H1 (cell line): ENCODE measurements around the gene SLC35F3. TPM values are rescaled to one million over a fixed set of nuclear protein-coding genes. Genes with fewer than 3 reads are reported as not detected.

Experiments used
- CTCF ChIA-PET: fragments of 300-600 bp; sonication (Branson Sonifier 250); formaldehyde crosslinking; loops from one replicate; lab custom pipeline; 2021; ENCODE audit not compliant: partially characterized antibody; lab: Charles Lee
- POLR2A ChIA-PET: fragments of 300-600 bp; sonication (Branson Sonifier 250); formaldehyde crosslinking; loops from one replicate; lab custom pipeline; 2021; ENCODE audit warnings: inconsistent platforms; ENCODE audit not compliant: partially characterized antibody; lab: Charles Lee
- DNase-seq, 2 experiments: peaks; one replicate each; pipeline versions ENCODE4 v3.0.0 to v3.0.0-alpha.2; 2010 to 2022; ENCODE audit warnings: low spot score in 2 of 2, low read depth in 1 of 2, mixed read lengths in 1 of 2
- FAIRE-seq: peaks from 2 replicates; lab custom pipeline; 2011; peaks lifted over from hg19 to GRCh38; lab: Jason Lieb, UNC
- H2AFZ ChIP-seq: 2 replicates; pipeline ENCODE4 v1.8.1; 2012; ENCODE audit warnings: low read length, inconsistent platforms
- H2AK5ac ChIP-seq: 2 replicates; pipeline ENCODE4 v1.6.1; 2013; ENCODE audit warnings: low read depth, low read length
- H2BK120ac ChIP-seq: replicated peaks from 2 replicates; pipeline ENCODE3; 2013; ENCODE audit warnings: low read depth, low read length, inconsistent platforms
- H2BK12ac ChIP-seq: 2 replicates; pipeline ENCODE4 v1.6.1; 2013; ENCODE audit warnings: low read depth, low read length
- H2BK15ac ChIP-seq: 2 replicates; pipeline ENCODE4 v1.6.1; 2013; ENCODE audit warnings: low read length
- H2BK20ac ChIP-seq: 2 replicates; pipeline ENCODE4 v1.6.1; 2013; ENCODE audit warnings: low read length
- H2BK5ac ChIP-seq: 2 replicates; pipeline ENCODE4 v1.6.1; 2013; ENCODE audit warnings: low read depth, low read length
- H3K14ac ChIP-seq: 2 replicates; pipeline ENCODE4 v1.6.1; 2013; ENCODE audit warnings: inconsistent platforms; ENCODE audit not compliant: insufficient read length
- H3K18ac ChIP-seq: 2 replicates; pipeline ENCODE4 v1.6.1; 2013; ENCODE audit warnings: low read length; ENCODE audit errors: extremely low read depth
- H3K23ac ChIP-seq: 2 replicates; pipeline ENCODE4 v1.6.1; 2013; ENCODE audit warnings: inconsistent platforms; ENCODE audit not compliant: insufficient read length
- H3K23me2 ChIP-seq: 2 replicates; pipeline ENCODE4 v1.6.1; 2013; ENCODE audit warnings: low read depth, low read length
- H3K27ac ChIP-seq: 2 replicates; pipeline ENCODE4 v1.6.1; 2011; ENCODE audit warnings: low read depth, low read length, inconsistent platforms
- H3K27me3 ChIP-seq, 4 experiments: replicated peaks in 1 of 4; 1 replicate in 1 of 4; 2 replicates in 3 of 4; pipeline versions ENCODE4 v1.6.1 to v1.8.1; 2011 to 2013; ENCODE audit warnings: low read length in 3 of 4, mild to moderate bottlenecking in 3 of 4, inconsistent platforms in 2 of 4, mixed read lengths in 2 of 4, moderate library complexity in 1 of 4; ENCODE audit not compliant: control insufficient read depth in 3 of 4, insufficient read depth in 3 of 4; ENCODE audit errors: extremely low read depth in 1 of 4
- H3K36me3 ChIP-seq, 4 experiments: 2 replicates each; pipeline versions ENCODE4 v1.6.1 to v1.8.1; 2011 to 2013; ENCODE audit warnings: mild to moderate bottlenecking in 4 of 4, low read length in 3 of 4, moderate library complexity in 2 of 4, control low read depth in 1 of 4, inconsistent platforms in 1 of 4; ENCODE audit not compliant: insufficient read depth in 4 of 4, control insufficient read depth in 2 of 4
- H3K4ac ChIP-seq: replicated peaks from 2 replicates; pipeline ENCODE3; 2013; ENCODE audit warnings: low read length, low read depth, mixed read lengths, inconsistent platforms; ENCODE audit not compliant: insufficient read length
- H3K4me1 ChIP-seq, 4 experiments: replicated peaks in 1 of 4; 1 replicate in 1 of 4; 2 replicates in 3 of 4; pipeline versions ENCODE4 v1.6.1 to v1.8.1; 2011 to 2013; ENCODE audit warnings: low read length in 3 of 4, inconsistent platforms in 2 of 4, mixed read lengths in 1 of 4; ENCODE audit not compliant: insufficient read depth in 4 of 4, control insufficient read depth in 3 of 4
- H3K4me2 ChIP-seq, 2 experiments: 2 replicates each; pipeline versions ENCODE4 v1.6.1 to v1.8.1; 2011 to 2013; ENCODE audit warnings: low read depth in 2 of 2, low read length in 2 of 2, control low read depth in 1 of 2, inconsistent platforms in 1 of 2, mild to moderate bottlenecking in 1 of 2; ENCODE audit not compliant: insufficient read depth in 1 of 2
- H3K4me3 ChIP-seq, 4 experiments: fragments of 200-600, 300-600 bp in 1 of 4; sonication (generic), shearing (Covaris generic), sonication (Bioruptor Twin) in 1 of 4; 2 replicates each; pipeline versions ENCODE4 v1.5.1 to v1.8.1; 2011 to 2016; ENCODE audit warnings: low read length in 4 of 4, low read depth in 3 of 4, control low read depth in 2 of 4, inconsistent platforms in 2 of 4, mild to moderate bottlenecking in 2 of 4, mixed read lengths in 1 of 4, moderate library complexity in 1 of 4; ENCODE audit not compliant: insufficient read depth in 2 of 4; ENCODE audit errors: extremely low read depth in 1 of 4
- H3K56ac ChIP-seq: replicated peaks from 2 replicates; pipeline ENCODE3; 2013; ENCODE audit warnings: low read depth, mild to moderate bottlenecking, mixed read lengths, low read length, inconsistent platforms; ENCODE audit not compliant: insufficient read length
- H3K79me1 ChIP-seq: 2 replicates; pipeline ENCODE4 v1.6.1; 2013; ENCODE audit warnings: low read depth, low read length, control low read depth
- H3K79me2 ChIP-seq, 2 experiments: 2 replicates each; pipeline versions ENCODE4 v1.6.1 to v1.8.1; 2012 to 2013; ENCODE audit warnings: low read length in 2 of 2, mild to moderate bottlenecking in 2 of 2, inconsistent platforms in 1 of 2; ENCODE audit not compliant: insufficient read depth in 2 of 2, control insufficient read depth in 1 of 2
- H3K9ac ChIP-seq, 4 experiments: replicated peaks in 1 of 4; 1 replicate in 1 of 4; 2 replicates in 3 of 4; pipeline versions ENCODE4 v1.6.1 to v1.8.1; 2011 to 2013; ENCODE audit warnings: low read depth in 3 of 4, low read length in 3 of 4, control low read depth in 2 of 4, mild to moderate bottlenecking in 2 of 4, moderate library complexity in 2 of 4, inconsistent platforms in 1 of 4; ENCODE audit errors: extremely low read depth in 1 of 4
- H3K9me3 ChIP-seq, 2 experiments: 2 replicates each; pipeline versions ENCODE4 v1.6.1 to v1.8.1; 2012 to 2013; ENCODE audit warnings: mild to moderate bottlenecking in 2 of 2, moderate library complexity in 2 of 2, control low read depth in 1 of 2, inconsistent platforms in 1 of 2, low read depth in 1 of 2, low read length in 1 of 2, mixed read lengths in 1 of 2; ENCODE audit not compliant: insufficient read depth in 2 of 2
- H4K20me1 ChIP-seq, 2 experiments: replicated peaks in 1 of 2; 2 replicates each; pipeline versions ENCODE3 to v1.8.1; 2011 to 2013; ENCODE audit warnings: inconsistent platforms in 2 of 2, low read length in 2 of 2, mild to moderate bottlenecking in 1 of 2; ENCODE audit not compliant: insufficient read depth in 2 of 2, control insufficient read depth in 1 of 2
- H4K5ac ChIP-seq: 2 replicates; pipeline ENCODE4 v1.6.1; 2013; ENCODE audit warnings: low read length, low read depth, mixed read lengths, inconsistent platforms; ENCODE audit not compliant: insufficient read length
- H4K8ac ChIP-seq: 2 replicates; pipeline ENCODE4 v1.8.0; 2013; ENCODE audit warnings: mild to moderate bottlenecking, moderate library complexity, low read length, inconsistent platforms; ENCODE audit not compliant: insufficient read depth; ENCODE audit errors: extremely low read depth
- H4K91ac ChIP-seq: replicated peaks from 2 replicates; pipeline ENCODE3; 2013; ENCODE audit warnings: low read length, mixed read lengths, inconsistent platforms; ENCODE audit not compliant: insufficient read length
- BCL11A ChIP-seq, 2 experiments: IDR thresholded peaks; one replicate each; pipeline ENCODE4 v1.6.1; 2011; ENCODE audit warnings: low read depth in 2 of 2, low read length in 2 of 2, mild to moderate bottlenecking in 2 of 2
- CBX8 ChIP-seq: fragments of 300-800, 300-1000 bp; sonication (generic); IDR thresholded peaks from 2 replicates; pipeline ENCODE4 v1.7.1; 2016; ENCODE audit warnings: low read depth, low read length, borderline replicate concordance
- CTBP2 ChIP-seq: IDR thresholded peaks from 2 replicates; pipeline ENCODE4 v1.7.0; 2011; ENCODE audit warnings: borderline replicate concordance, mild to moderate bottlenecking, moderate library complexity, mixed read lengths, low read length; ENCODE audit not compliant: insufficient read depth, insufficient read length
- EGR1 ChIP-seq: IDR thresholded peaks from 2 replicates; pipeline ENCODE4 v1.6.1; 2011; ENCODE audit warnings: low read depth, low read length, borderline replicate concordance
- HDAC2 ChIP-seq, 2 experiments: fragments of 300-600 bp in 1 of 2; sonication (generic) in 1 of 2; IDR thresholded peaks; 2 replicates each; pipeline ENCODE4 v1.6.1; 2011 to 2012; ENCODE audit warnings: low read depth in 2 of 2, low read length in 2 of 2, mild to moderate bottlenecking in 2 of 2, moderate library complexity in 2 of 2, borderline replicate concordance in 1 of 2, inconsistent platforms in 1 of 2
- KDM1A ChIP-seq: fragments of 200-600, 300-600 bp; sonication (generic); IDR thresholded peaks from 2 replicates; pipeline ENCODE4 v1.7.1; 2016; ENCODE audit warnings: mild to moderate bottlenecking, low read length, borderline replicate concordance
- RBBP5 ChIP-seq: IDR thresholded peaks from 2 replicates; pipeline ENCODE4 v1.7.1; 2012; ENCODE audit warnings: low read depth, mild to moderate bottlenecking, inconsistent platforms, low read length, moderate library complexity, borderline replicate concordance
- RNF2 ChIP-seq: fragments of 200-900, 300-1000 bp; sonication (generic); IDR thresholded peaks from 2 replicates; pipeline ENCODE4 v1.7.1; 2016; ENCODE audit warnings: borderline replicate concordance, low read depth, mild to moderate bottlenecking, antibody characterized with exemption, low read length; ENCODE audit not compliant: poor library complexity, severe bottlenecking; ENCODE audit errors: missing control alignments
- RXRA ChIP-seq: IDR thresholded peaks from 2 replicates; pipeline ENCODE4 v1.6.1; 2011; ENCODE audit warnings: low read depth, mild to moderate bottlenecking, low read length, moderate library complexity; ENCODE audit not compliant: insufficient read depth
- SP1 ChIP-seq: IDR thresholded peaks from 2 replicates; pipeline ENCODE4 v1.6.1; 2011; ENCODE audit warnings: low read depth, low read length
- TBP ChIP-seq: IDR thresholded peaks from 2 replicates; pipeline ENCODE4 v1.6.1; 2011; ENCODE audit warnings: low read depth, low read length, improper control_type of control experiment
- WGBS, 2 experiments: shearing (Covaris generic) in 1 of 2; methylation state at CpG; one replicate each; pipeline versions ENCODE4 v1.1.6 to v1.1.7; 2013 to 2015; ENCODE audit warnings: low lambda C conversion rate in 2 of 2, mixed read lengths in 2 of 2, inconsistent platforms in 1 of 2, low coverage in 1 of 2, missing lambda C conversion rate in 1 of 2; ENCODE audit not compliant: insufficient replicate concordance in 2 of 2, insufficient coverage in 1 of 2, insufficient read length in 1 of 2; ENCODE audit errors: extremely low coverage in 1 of 2, missing lambda C conversion rate in 1 of 2; 5-methylcytosine and 5-hydroxymethylcytosine counted together
- polyA plus RNA-seq, 7 experiments: library from polyadenylated mRNA; depleted of rRNA in 3 of 7; stranded (reverse) in 5 of 7; unstranded in 2 of 7; fragments of >200 nt in 5 of 7; fragments of 200-250 nt in 2 of 7; gene quantifications; 1 replicate in 5 of 7; 2 replicates in 1 of 7; 4 replicates in 1 of 7; pipeline versions ENCODE4 v1.2.1 to v1.2.3, GENCODE V29; 2011 to 2013; ENCODE audit warnings: missing spikeins in 2 of 7, mixed read lengths in 2 of 7
- total RNA-seq: library from RNA; stranded (reverse); fragmentation: NEBNext Ultra II Directional; extraction: Animal tissue kit (Norgen Biotek cat#: 25700); gene quantifications from 2 replicates; pipeline ENCODE4 v1.2.1, GENCODE V29; 2021

SLC35F3 gene
- total and polyA plus RNA-seq, 2 of the 8 experiments (the other 6 are each of a cell fraction or from before 2014, with no cell fraction given) = 0.78 to 1.2 TPM

DNA sequence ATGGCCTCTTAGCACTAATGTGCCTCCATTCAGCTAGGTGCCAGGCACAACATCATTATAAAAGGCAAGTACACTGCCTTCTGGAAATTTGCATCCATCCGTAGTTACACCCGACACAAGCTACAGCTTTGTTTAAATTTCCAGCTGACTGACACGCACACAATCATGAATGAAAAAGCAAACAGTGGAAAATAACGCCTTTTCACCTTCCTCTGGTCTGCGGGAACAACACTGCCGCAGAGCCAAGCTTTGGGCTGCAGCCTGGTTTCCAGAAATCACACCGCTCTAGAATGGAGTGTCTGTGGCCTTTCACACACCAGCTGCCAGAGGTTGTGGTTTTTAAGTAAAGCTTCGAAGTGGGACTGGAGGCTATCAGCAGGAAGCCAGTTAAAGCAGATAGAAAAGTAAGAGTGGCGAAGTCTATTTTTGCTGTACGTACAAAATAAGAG, 326.0 kb downstream of the SLC35F3 start:
- H3K36me3 ChIP-seq = no peaks in the 10 kb centered on the region
- ChIA-PET CTCF (interaction anchor here (0.7 to 8.0 kb wide), 16 partner anchors 8 to 105 kb away, joined by 3 to 62 read pairs (median 4); no protein-coding TSS in a partner anchor), POLR2A (interaction anchor here (1.1 kb wide), 1 partner anchor 14 kb away, joined by 3 read pairs; no protein-coding TSS in a partner anchor)
- H2AK5ac ChIP-seq = no peak overlapping the region
- no peak for TF ChIP-seq RBBP5
- TF ChIP-seq BCL11A (IDR thresholded peaks at IDR 0.05; ENCODE audit: low read depth in 2 of 2, low read length in 2 of 2) = no peak
- TF ChIP-seq KDM1A = no peak
- TF ChIP-seq RXRA = no peak
- no peak for TF ChIP-seq CTBP2
- TF ChIP-seq EGR1 = no peak
- TF ChIP-seq CBX8 = no peak
- TF ChIP-seq RNF2 = no peak
- no peak for TF ChIP-seq SP1
- TF ChIP-seq TBP = no peak
- no peak for TF ChIP-seq HDAC2 (IDR thresholded peaks at IDR 0.05; ENCODE audit: borderline replicate concordance in 1 of 2, low read depth in 2 of 2, low read length in 2 of 2)
- H3K56ac ChIP-seq = no peak overlapping the region
- H2AFZ ChIP-seq = no peak overlapping the region
- H3K27ac ChIP-seq = no peak overlapping the region
- H2BK20ac ChIP-seq = no peak overlapping the region
- 90% methylated on average over 10 of the region's 10 CpGs; no CpG with 5 or more reads in 1 of the 2 experiments for WGBS, 2 experiments
- no peak overlapping the region for H3K9ac ChIP-seq
- H2BK120ac ChIP-seq = no peak overlapping the region
- H3K23me2 ChIP-seq = no peaks in the 10 kb centered on the region
- H3K4me2 ChIP-seq = no peak overlapping the region
- no peak overlapping the region for H2BK5ac ChIP-seq
- no peak overlapping the region for H2BK12ac ChIP-seq
- no peak overlapping the region for H3K23ac ChIP-seq
- H3K4ac ChIP-seq = no peak overlapping the region
- H3K79me1 ChIP-seq = no peaks in the 10 kb centered on the region
- DNase-seq = no peak
- H4K8ac ChIP-seq = no peak overlapping the region
- no peak for FAIRE-seq
- no peak overlapping the region for H3K4me3 ChIP-seq
- H4K5ac ChIP-seq = no peak overlapping the region
- H3K9me3 ChIP-seq = no peaks in the 10 kb centered on the region
- no peaks in the 10 kb centered on the region; a peak in 1 of 7 replicates for H3K27me3 ChIP-seq
- H3K18ac ChIP-seq = no peak overlapping the region
- peaks cover 2 to 13% (median 9%) of the 10 kb centered on the region in 4 experiments for H3K4me1 ChIP-seq
- no peaks in the 10 kb centered on the region for H3K79me2 ChIP-seq
- H2BK15ac ChIP-seq = no peak overlapping the region
- H3K14ac ChIP-seq = no peak overlapping the region
- H4K20me1 ChIP-seq = no peaks in the 10 kb centered on the region
- H4K91ac ChIP-seq = no peak overlapping the region
